GM21723 (cell line): Measurements from ENCODE around the gene HS2ST1.

Experiments used
- ATAC-seq: cut with Tn5 transposase; IDR thresholded peaks from one replicate; pipeline ENCODE4 v1.9.1; 2021; ENCODE audit warnings: mild to moderate bottlenecking, moderate library complexity; ENCODE audit not compliant: unreplicated experiment

HS2ST1 gene

DNA sequence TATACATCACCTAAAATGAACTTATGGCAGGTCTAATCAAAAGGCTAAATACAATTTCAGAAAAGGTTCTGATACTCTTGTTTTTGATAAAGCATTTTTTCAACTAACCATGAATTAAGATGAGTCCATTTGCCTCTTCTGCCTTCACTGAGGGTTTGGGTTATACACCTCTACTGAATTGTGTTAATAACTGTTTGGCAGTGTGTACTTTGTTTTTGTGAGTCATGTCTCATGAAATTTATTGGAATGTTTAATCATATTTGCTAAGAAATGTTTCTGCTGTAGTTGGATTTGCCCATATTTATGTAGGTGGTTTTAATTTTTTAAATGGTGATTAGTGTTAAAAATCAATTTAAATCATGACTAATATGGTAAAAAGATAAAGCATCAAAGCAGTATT, 190.5 kb downstream of the HS2ST1 start:
- ATAC-seq = no peak

DNA sequence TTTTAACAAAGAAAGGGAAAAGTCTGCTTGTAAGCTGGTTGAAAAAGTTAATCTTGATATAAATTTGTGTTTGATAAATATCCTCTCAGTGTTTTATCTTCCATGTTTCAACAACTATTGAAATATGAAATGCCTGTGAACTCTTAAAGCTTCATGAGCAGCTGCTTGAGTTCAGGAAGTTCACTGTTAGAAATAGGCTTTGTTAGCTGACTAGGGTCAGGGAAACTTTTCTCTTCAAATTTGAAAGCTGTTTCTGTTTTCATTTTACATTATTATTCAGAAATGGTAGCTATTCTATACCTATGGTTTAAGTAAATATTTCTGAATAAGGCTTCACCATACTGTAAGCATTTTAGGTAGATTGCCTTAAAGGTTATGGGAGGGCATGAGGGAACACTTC, 191.7 kb downstream of the HS2ST1 start:
- peak; percentile 63 for ATAC-seq

DNA sequence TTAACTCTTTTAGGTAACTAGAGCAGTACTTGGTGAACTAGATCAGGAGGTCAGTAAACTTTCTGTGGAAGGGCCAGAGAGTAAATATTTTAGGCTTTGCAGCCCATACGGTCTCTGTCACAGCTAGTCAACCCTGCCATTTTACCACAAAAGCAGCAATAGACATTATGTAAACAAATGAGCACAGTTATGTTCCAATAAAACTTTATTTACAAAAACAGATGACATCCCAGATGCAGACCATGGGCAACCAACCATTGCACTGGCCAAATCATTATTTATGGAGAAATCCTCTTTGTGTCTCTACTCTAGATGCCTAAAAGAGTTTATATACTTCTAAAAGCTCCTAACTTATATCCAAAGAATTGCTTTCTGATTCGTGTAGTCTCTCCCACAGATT, 192.4 kb downstream of the HS2ST1 start:
- no peak for ATAC-seq

DNA sequence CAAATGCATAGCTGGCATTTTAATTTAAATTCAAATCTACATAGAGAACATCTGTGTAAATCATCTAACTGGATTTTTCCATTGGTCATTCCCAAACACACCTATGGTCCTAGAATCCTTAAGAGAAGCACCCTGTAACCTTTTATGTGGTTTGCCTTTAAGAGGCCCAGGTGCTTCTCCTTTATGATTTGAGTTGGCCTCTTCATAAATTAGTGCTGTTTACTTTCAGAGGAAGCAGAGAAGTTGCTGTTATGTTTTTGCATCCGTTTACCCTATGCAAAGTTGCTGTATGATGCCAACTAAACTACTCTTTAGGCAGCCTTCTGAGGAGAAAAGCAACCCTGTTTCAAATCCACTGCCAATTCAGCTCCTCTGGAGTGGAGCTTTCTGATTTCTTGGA, 193.8 kb downstream of the HS2ST1 start:
- ATAC-seq = no peak

DNA sequence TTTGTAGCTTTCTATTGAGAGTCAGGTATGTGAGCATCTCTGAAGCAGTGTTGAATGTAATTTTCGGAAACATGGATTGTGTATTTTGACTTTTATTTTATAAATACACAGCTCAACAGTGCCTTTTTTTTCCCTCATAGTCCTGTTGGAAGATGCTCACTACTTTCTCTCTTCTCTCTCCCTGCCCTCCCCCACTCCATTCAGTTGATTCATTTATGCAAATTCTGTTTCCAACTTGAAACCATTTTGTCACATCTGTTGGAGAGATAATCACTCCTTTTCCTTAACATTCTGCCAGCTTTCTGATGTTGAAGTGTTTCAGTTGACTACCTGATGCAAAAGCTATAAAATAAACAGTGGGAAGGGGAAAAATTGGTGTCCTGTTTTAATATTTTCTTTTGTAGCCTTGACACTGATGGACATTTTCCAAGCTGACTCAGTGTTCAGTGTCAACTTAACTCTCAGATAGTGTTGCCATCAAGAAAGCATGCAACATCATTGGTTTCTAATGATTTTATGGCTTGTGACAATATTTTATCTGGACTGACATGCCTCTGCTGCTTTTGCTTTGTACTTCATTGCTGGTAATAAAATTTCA, 194.5 kb downstream of the HS2ST1 start:
- no peak for ATAC-seq

DNA sequence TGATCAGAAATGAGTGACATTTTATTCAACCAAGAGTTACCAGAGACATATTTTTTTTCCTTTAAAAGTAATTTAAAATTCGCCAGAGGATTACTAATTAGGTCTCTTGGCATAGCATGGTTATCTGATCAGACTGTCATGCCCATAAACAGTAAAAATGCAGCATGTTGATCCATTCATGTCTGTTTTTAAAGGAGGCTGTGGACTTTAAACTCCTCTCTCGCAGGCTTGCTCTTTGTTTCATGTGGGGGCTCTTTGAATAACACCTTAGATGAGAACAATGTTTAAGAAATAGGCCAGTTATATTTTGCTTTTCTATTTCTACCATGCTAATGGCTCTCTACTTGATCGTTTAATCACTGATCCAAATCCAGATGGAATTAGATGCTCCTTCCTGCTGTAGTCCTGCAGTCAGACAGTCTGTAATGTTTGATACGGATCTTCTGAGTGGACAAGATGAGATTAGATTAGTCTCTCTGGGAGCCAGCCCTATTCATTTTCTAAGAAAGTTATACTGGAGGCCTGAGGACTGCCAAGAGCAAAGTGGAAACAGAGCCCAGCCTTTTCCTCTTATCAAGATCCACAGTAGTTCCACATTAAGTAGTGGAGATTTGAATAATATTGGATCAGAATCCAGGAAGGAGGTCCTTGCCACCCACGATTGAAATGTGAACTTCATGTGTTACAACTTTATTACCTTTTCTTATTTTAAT, 197.4 kb downstream of the HS2ST1 start:
- no peak for ATAC-seq

DNA sequence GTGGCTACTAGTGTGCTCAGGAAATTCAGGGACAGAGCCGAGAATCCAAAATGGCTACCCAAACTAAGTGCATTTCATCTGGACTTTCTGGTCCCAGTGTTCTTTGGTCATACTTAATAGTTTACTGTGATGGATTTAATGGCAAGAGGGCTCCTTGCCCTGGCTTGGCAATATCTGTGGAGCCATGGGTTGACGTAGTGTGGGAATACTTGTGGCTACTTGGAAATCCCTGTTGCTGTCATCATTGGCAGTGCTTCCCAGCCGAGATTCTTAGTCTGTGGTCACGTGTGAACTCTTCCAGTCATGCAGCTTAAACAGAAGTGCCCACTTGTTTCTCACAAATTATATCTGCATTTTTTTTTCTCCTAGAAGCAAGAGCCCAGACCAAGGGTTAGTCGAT, 198.9 kb downstream of the HS2ST1 start:
- no peak for ATAC-seq

DNA sequence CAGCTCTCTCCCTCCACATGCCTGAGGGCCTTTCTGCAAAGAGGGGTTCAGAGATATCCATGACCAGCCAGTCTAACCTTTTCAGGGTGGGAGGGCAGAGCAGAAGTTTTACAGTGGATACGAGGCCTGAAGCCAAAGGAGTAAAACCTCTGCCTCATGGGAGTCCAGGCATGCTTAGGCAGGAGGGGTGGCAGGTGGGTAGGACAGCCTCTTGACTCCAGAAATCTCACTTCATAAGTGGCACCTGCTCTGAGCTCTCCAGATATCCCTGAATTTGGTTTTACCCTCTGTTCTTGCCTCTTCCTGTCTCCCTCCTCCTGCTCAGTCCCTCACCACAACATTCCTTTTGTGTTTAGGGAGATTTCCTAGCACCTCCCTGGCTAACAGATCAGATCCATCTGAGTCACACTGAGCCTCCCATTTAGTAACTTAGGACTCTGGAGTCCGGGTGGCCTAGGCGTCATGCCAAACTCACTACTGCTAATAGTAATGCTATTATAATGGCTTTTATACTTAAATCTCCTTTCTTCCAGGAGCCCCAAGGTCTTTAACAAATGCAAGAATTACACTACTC, 201.0 kb downstream of the HS2ST1 start:
- ATAC-seq = no peak

DNA sequence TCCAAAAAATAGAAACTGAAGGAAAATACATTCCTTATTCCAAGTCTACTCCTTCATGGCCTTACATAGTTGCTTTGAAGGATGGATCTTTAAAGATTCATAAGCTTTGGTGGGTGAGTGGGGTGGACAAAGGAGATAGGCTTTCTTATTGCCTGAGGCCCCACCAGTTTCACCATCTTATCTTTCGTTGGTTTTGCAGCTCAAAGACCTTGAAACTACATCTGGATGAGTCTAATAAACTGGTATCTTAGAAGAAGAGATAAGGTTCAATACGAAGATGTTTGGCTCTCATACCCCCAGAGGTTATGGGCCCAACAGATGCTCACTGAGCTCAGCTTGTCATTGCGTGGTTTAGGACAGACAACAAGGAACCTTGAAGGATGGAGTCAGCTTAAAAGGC, 201.5 kb downstream of the HS2ST1 start:
- ATAC-seq = no peak

DNA sequence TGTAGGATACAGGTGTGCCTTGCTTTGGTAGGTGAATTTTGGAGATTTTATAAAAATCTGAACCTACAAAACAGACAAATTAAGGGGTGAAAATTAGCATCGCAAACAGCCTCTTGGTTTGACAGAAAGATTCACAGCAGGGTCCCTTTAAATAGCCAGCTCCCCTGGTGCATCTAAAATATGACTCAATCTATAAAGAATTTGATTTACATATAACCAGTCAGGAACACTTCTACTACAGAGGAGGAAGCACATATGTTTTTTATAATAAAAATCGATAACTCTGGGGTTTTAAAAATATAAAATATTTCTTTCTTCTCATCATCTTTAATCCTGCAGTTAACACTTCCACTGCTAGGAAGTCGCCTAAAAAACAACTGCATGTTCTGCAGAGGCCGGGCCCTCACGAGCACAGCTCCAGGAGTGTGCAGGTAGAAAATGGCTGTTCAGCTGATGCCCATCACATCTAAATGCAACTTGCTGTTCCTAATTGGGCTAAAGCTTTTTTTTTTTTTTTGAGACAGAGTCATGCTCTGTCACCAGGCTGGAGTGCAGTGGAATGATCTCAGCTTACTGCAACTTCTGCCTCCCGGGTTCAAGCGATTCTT, 203.4 kb downstream of the HS2ST1 start:
- ATAC-seq = no peak

DNA sequence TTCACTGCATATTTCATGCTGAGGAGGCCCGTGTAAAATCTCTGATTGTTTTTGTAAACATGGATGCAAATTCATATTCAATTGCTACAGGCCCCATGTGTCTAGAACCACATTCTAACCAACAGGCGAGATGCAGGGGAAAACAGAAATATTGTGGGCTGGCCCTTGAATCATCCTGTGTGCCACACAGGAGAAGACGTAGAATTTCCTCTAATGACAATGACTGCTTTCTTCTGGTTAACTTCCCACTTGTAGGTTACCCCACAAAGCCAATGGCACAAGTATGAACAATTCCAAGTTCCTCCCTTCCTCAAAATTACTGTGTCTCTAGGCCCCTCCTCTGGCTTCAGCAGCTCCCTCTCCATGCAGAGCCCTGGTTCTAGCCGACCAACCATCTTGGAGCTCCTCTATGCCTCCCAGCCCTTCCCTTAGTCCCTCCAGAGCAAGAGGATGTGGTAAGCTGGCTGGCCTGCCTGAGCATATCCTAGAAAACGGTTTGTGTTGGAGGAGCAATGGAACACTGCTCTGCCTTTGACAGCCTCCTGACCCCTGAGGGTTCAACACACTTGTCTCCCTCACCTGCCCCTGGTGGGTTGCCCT, 205.2 kb downstream of the HS2ST1 start:
- ATAC-seq = no peak

DNA sequence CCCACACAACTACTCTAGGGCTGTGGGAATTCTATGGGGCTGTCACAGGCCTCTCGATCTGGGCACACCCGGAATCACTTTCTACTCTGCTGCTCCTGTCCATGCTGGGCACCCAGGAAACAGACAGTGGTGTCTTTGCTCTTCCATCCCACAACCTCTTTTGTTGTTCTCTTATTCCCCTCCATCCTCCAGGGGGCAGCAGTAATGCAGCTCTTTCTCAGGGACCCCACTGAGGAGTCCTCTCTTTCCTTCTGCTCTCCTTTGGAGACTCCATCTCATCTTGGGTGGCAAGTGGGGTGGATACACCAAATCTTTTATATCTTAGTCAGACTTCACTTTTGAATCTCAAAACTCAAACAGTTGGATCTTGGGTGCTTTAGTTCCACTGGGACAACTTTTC, 206.3 kb downstream of the HS2ST1 start:
- ATAC-seq = no peak

DNA sequence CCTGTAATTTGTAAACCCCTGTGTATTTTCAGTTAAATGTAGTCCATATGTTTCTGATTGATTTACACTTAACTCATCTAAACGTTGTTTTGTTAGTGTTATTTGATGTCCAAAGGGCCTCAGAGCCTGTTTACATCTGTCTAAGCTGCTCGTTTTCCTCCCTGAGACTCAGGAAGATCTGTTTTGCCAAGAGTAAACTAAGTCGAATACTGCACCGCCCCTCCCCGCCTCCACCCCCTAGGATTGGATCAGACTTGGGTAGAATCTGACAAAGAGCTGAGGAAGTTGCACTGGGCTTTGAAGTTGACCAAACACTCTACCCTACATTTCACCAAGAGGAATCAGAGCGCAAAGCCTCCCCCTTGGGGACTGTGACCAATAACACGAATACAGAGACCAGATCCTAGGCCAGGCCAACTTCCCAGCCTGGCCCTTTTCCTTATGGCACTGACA, 207.3 kb downstream of the HS2ST1 start:
- no peak for ATAC-seq

DNA sequence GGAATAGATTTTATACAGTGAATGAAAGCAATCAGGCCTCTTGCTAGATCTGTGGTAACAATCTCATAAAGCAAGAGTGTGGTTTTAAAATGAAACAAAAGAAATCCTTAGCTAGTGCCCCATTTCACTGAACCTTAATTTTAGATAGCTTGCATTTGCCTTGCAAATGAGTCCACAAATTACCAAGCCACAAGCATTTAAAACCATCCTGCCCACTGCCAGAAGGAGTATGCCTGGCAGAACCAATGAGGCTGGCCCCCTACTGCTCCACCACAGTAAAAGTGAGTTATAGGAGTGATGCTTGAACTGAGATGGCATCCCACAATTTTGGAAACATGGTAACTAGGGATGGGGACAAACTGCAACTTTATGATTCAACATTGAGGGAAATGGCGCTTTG, 207.8 kb downstream of the HS2ST1 start:
- no peak for ATAC-seq

DNA sequence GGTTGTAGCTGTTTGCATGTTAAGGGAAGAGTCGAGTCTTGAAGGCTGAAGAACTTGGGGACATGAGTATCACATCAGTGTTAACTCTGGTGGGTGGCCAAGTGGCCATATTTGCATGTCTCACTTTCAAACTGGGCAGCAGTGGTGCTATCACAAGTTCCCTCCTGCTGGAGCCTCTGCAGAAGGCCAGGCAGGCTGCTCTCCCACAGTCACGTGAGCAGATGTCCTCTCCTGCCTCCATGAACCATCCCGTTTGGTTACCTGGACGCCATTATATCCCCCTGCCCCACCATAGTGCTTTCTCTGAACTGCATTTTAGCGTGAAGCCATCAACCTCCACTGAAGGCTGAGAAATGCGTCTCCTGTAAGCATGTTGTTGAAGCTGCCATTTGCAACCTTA, 209.2 kb downstream of the HS2ST1 start:
- ATAC-seq = no peak

DNA sequence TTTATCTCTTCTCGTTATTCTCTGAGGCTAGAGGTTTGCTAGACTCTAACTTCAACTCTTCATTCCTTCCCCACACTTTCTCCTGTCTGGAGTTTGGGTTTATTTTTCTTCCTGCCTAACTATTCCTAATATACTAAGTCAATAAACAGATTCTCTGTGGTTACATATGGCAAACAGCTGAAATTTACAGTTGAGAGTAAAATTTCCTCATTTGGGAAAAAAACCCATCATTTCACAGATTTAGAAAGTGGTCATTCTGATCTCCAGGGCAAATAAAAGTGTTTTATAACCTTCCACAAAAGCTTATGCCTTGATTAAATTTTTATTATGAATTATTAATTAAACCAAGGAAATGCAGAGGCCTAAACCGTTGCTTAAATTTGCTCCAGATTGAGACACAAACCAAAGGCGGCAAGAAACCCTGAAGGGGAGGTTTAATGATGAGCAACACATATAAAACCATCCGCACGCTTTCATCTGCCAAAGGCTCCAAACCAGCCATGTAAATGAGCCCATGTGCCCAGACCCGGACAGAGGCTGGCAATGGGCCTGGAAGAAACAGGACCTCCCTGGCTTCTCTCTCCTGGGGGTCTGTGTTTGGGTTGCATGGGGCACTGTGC, 212.6 kb downstream of the HS2ST1 start:
- no peak for ATAC-seq

DNA sequence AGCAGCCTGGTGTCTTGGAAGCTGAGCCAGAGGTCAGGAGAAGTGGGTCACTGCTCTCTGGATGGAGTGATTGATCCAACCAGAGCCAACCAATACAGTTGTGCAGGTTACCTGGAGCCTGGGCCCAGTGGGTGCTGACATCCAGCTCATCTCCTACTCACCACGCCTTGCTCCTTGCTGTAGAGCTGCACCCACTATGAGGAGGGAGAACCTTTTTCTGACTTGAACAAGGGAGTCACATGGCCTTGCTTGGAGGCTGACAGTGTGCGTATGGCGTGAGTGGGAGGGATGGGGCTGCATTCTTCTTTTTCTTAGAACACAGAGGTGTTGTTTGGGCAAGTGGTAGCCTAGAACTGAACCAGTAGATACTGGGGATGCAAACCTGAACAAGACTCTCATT, 213.1 kb downstream of the HS2ST1 start:
- no peak for ATAC-seq

DNA sequence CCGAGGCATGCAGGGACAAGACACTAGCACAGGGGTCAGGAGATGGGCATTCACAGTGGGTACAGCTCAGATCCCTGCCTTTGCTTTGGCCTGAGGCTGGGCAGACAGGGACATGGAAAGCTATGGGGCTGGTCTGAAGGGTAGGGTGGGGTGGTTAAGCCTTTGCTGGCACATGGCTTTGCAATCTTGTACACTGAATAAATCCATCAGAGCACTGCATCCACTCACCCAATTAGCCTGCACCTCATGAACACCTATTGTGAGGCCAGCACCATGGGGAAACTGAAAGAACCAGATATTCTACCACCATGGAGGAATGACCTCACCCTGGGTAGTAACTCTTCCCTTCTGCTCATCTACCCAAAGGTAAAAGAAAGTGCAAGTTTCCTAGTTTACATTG, 214.6 kb downstream of the HS2ST1 start:
- ATAC-seq = no peak

DNA sequence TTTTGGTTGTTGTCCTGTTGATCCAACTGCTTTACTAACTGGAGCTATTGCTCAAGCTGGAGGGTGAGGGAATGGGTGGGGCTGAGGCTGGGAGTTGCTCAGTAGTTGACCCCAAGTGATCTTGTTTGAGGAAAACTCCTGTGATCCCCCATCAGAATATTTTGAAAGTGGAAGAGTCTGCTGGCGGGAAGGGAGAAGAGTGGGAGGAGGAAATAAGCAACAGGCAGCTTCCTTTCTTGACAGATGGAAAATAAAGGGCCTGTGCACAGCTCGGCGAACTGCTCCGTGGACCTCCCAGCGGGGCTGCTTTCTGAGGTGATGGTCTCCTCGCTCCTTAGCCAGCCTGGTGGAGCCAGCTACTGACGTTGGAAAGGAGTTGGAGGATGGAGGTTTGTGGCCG, 215.2 kb downstream of the HS2ST1 start:
- no peak for ATAC-seq

DNA sequence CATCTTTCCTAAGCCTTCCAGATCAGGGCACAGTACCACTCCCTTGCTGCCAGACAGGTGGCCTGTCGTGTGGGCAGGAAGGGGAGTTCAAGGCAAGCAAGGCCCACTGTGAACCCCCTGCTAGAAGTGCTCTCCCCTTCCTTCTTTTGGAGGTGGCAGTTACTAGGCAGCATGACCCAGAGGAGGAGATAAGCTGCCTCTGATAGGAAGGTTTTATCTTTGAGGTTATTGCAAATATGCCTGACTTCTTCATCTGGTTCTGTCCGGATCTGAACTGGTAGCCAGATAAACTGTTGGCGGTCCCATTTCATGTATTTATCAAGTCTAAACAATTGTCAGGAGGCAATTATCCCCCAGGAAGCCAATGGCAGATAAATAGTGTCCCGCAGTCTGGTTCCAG, 216.0 kb downstream of the HS2ST1 start:
- ATAC-seq = no peak

DNA sequence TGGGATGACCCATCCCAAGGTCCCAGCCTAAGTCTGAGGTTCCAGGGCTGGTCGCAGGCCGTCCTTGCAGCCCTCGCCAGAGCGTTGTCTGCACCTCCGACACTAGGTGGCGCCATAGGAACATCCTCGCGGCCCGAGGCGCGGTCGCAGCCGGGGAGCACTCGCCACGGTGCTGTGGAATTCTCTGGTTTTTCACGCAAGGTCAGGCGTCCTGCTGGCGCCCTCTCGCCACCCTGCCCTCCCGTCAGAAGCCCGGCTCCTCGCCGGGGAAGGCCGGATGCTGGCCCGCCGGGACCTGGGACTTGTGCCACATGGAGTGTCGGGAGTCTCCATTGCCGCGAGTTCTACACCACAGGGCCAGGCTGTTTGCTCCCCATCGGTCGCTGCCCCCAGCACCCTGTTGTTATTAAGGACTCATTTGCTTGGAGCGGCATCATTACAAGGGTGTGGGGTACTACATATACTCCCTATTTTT, 217.4 kb downstream of the HS2ST1 start:
- ATAC-seq = peak; percentile 98
